OCI-LY7 (cell line): Measurements from ENCODE around the gene GPS1. TPM values are rescaled to one million over a fixed set of nuclear protein-coding genes. Genes with fewer than 3 reads are reported as not detected.

Source experiments
- BruUV-seq: library from RNA; stranded (reverse); fragments of 400-500 nt; replicated peaks from 2 replicates; lab custom pipeline; 2021; lab: Mats Ljungman, UMichigan
- CTCF ChIA-PET: fragments of 300-600 bp; sonication (Branson Sonifier 250); formaldehyde crosslinking; loops from one replicate; lab custom pipeline; 2022; ENCODE audit warnings: antibody characterized with exemption; ENCODE audit not compliant: unreplicated experiment; lab: Charles Lee
- POLR2A ChIA-PET: fragments of 300-600 bp; sonication (Branson Sonifier 250); formaldehyde crosslinking; loops from one replicate; lab custom pipeline; 2022; ENCODE audit warnings: antibody characterized with exemption; lab: Charles Lee
- DNase-seq: peaks from one replicate; pipeline ENCODE4 v3.0.0-alpha.2; 2015; ENCODE audit warnings: low spot score
- H2AFZ ChIP-seq: fragments of 200-600 bp; sonication (generic), shearing (Covaris generic); 2 replicates; pipeline ENCODE4 v1.6.1; 2014; ENCODE audit warnings: mild to moderate bottlenecking, antibody characterized with exemption, low read length, moderate library complexity
- H3K27ac ChIP-seq: fragments of 200-600 bp; sonication (generic); 2 replicates; pipeline ENCODE4 v1.5.1; 2014; ENCODE audit warnings: mixed run types, low read depth, mild to moderate bottlenecking, moderate library complexity, low read length, inconsistent platforms; ENCODE audit not compliant: poor library complexity, severe bottlenecking
- H3K36me3 ChIP-seq: fragments of 200-600 bp; sonication (generic); 2 replicates; pipeline ENCODE4 v1.6.1; 2014; ENCODE audit warnings: mild to moderate bottlenecking, antibody characterized with exemption, low read length, moderate library complexity, mixed read lengths; ENCODE audit not compliant: insufficient read depth
- H3K4me1 ChIP-seq: fragments of 200-600 bp; sonication (generic); 2 replicates; pipeline ENCODE4 v1.5.1; 2014; ENCODE audit warnings: mild to moderate bottlenecking, low read length; ENCODE audit not compliant: insufficient read depth, poor library complexity, severe bottlenecking
- H3K4me2 ChIP-seq: fragments of 200-600 bp; sonication (generic); 2 replicates; pipeline ENCODE4 v1.6.1; 2014; ENCODE audit warnings: mild to moderate bottlenecking, low read length
- H3K4me3 ChIP-seq: fragments of 200-600 bp; sonication (generic); 2 replicates; pipeline ENCODE4 v1.5.1; 2014; ENCODE audit warnings: mild to moderate bottlenecking, low read depth, low read length; ENCODE audit not compliant: poor library complexity, severe bottlenecking
- H3K79me2 ChIP-seq: fragments of 200-600 bp; sonication (generic); 2 replicates; pipeline ENCODE4 v1.6.1; 2016; ENCODE audit warnings: low read depth, mild to moderate bottlenecking, low read length, moderate library complexity, mixed read lengths; ENCODE audit not compliant: insufficient read depth
- H3K9me2 ChIP-seq: fragments of 200-600 bp; sonication (generic); 2 replicates; pipeline ENCODE4 v1.6.1; 2016; ENCODE audit warnings: mild to moderate bottlenecking, low read length, mixed read lengths; ENCODE audit not compliant: insufficient read depth
- H3K9me3 ChIP-seq: fragments of 200-600 bp; sonication (generic); 2 replicates; pipeline ENCODE4 v1.6.1; 2014; ENCODE audit warnings: mild to moderate bottlenecking, mixed run types, low read length, mixed read lengths
- H4K20me1 ChIP-seq: fragments of 200-600 bp; sonication (generic); 2 replicates; pipeline ENCODE4 v1.6.1; 2014; ENCODE audit warnings: mild to moderate bottlenecking, antibody characterized with exemption, low read length, moderate library complexity, mixed read lengths; ENCODE audit not compliant: insufficient read depth
- EZH2phosphoT487 ChIP-seq: fragments of 200-600 bp; sonication (generic); IDR thresholded peaks from 2 replicates; pipeline ENCODE4 v1.6.1; 2018; ENCODE audit warnings: low read depth, borderline replicate concordance, mild to moderate bottlenecking, mixed run types, antibody characterized with exemption, low read length, moderate library complexity, mixed read lengths
- intact Hi-C: fragments of 100-400 bp; cut with micrococcal nuclease; formaldehyde crosslinking; loops from one replicate; pipeline ENCODE4 v1.10.0; 2022; ENCODE audit not compliant: unreplicated experiment
- total RNA-seq, 2 experiments: library from RNA; depleted of rRNA in 1 of 2; stranded (reverse); fragments of >200 nt in 1 of 2; shearing (Covaris generic) in 1 of 2; gene quantifications; 2 replicates each; pipeline ENCODE4 v1.2.3, GENCODE V29; 2014 to 2022
- TF ChIP-seq, protein P1 (sequence below): fragments of 200-600 bp; sonication (generic); conservative IDR thresholded peaks from 2 replicates; pipeline ENCODE4 v1.5.1; 2014; ENCODE audit warnings: mild to moderate bottlenecking, antibody characterized with exemption, low read length, moderate library complexity, mixed read lengths

The GPS1 gene
- total RNA-seq, 2 experiments from 2014 or later, result 133 to 169 TPM

DNA sequence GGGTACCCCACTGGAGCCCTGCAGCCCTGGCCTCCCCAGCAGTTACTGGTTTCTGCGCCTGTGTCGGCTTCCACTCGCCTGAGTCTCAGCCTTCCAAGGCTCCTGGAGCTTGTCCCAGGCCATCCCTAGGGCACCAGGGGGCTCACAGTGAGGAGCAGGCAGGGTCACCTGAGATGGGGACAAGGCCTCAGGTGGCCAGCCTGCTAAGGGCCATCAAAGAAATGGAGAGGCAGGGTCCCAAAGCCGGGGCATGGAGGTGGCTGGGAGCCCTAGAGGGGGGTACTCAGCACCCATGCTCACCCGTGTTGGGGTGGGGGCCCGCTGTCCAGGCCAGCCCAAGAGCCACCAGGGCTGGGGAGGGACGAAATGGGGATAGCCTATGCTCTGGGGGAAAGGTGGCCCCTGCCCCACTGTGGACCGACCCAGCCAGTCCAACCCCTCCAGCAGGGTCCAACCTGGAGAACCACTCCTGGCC, 45.0 kb downstream of the GPS1 start:
- no TSS peak for BruUV-seq
- no peaks in the 10 kb centered on the region for H3K9me2 ChIP-seq
- no peaks in the 10 kb centered on the region for H3K9me3 ChIP-seq
- H3K4me3 ChIP-seq, result peak overlapping the region; percentile 87
- peaks cover 39% of the 10 kb centered on the region for H3K4me1 ChIP-seq
- H3K27ac ChIP-seq, result peak overlapping the region; percentile 81
- peak overlapping the region; percentile 81 for H3K4me2 ChIP-seq
- peaks cover 34% of the 10 kb centered on the region for H3K79me2 ChIP-seq
- H2AFZ ChIP-seq, result no peak overlapping the region
- no peak for TF ChIP-seq EZH2phosphoT487
- TF ChIP-seq, protein P1, sequence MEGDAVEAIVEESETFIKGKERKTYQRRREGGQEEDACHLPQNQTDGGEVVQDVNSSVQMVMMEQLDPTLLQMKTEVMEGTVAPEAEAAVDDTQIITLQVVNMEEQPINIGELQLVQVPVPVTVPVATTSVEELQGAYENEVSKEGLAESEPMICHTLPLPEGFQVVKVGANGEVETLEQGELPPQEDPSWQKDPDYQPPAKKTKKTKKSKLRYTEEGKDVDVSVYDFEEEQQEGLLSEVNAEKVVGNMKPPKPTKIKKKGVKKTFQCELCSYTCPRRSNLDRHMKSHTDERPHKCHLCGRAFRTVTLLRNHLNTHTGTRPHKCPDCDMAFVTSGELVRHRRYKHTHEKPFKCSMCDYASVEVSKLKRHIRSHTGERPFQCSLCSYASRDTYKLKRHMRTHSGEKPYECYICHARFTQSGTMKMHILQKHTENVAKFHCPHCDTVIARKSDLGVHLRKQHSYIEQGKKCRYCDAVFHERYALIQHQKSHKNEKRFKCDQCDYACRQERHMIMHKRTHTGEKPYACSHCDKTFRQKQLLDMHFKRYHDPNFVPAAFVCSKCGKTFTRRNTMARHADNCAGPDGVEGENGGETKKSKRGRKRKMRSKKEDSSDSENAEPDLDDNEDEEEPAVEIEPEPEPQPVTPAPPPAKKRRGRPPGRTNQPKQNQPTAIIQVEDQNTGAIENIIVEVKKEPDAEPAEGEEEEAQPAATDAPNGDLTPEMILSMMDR, result no peak
- H3K36me3 ChIP-seq, result peaks cover 53% of the 10 kb centered on the region
- DNase-seq, result no peak
- intact Hi-C loops, result loop anchor here (5.0 kb wide), 2 partner anchors 414 to 584 kb away; partner anchors contain the start of genes ACTG1, ARL16 and HGS
- CTCF ChIA-PET, result no interaction called here
- POLR2A ChIA-PET, result no interaction called here
- H4K20me1 ChIP-seq, result peaks cover 21% of the 10 kb centered on the region; the same call in 1 of the 2 replicates

DNA sequence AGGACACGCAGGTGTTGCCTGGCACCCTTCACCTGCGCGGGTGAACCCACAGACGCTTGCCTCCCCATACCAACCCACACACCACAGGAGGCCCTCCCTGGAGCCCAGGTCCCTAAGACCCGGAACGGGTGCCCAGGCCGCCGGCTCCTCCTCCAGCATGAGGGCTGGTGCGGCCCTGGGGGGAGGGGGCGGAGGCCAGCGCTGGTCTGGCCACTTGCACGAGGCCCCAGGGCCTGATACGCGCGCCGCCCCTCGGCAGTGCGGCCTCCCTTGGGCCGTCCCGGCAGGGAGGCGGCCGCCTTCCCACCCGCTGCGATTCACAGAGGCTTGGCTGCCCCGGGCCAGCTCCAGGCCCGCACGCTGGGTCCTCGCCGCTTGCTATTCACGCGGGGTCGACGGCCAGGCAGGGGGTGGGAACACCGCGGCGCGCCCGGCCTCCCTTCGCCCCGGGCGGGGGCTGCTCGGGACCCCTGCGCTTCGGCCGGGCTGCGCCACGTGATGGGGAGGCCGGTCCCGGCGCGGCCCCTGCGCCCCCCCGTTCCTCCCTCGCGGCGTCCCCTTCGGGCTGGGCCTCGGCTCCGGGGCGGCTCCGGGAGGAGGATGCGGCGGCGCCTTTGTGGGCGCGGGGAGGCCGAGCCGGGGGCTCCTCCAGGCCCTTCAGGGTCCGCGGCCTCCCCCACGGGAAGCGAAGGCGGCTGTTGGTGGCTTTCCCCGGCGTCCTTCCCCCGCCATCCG, 45.7 kb downstream of the GPS1 start:
- Histone ChIP-seq H3K4me2 (peak overlapping the region; percentile 81), H3K36me3 (peaks cover 47% of the 10 kb centered on the region), H3K9me3 (no peaks in the 10 kb centered on the region), H3K9me2 (no peaks in the 10 kb centered on the region), H4K20me1 (peaks cover 21% of the 10 kb centered on the region; the same call in 1 of the 2 replicates), H2AFZ (peak overlapping the region; percentile 13; the same call in 1 of the 2 replicates), H3K27ac (peak overlapping the region; percentile 81), H3K4me3 (peak overlapping the region; percentile 87), H3K79me2 (peaks cover 34% of the 10 kb centered on the region), H3K4me1 (peaks cover 45% of the 10 kb centered on the region)
- ChIA-PET POLR2A (no interaction called here), CTCF (no interaction called here)
- DNase-seq, result peak; percentile 58
- no TSS peak for BruUV-seq
- no peak for TF ChIP-seq EZH2phosphoT487
- TF ChIP-seq, protein P1, result no peak
- intact Hi-C loops, result loop anchor here (5.0 kb wide), 2 partner anchors 415 to 585 kb away; partner anchors contain the start of genes ACTG1, ARL16 and HGS

DNA sequence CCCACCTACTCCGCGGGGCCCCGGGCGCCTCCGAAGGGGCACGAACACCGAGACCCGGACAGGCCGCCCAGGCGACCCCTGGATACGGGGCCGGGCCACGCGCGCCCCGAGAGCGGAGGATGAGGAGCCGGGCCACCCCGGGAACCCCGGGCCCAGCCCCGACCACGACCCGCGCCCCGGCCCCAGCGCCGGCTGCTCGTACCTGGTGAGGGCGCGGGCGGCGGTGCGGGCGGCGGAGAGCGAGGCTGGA, 46.1 kb downstream of the GPS1 start:
- no peak for TF ChIP-seq EZH2phosphoT487
- TF ChIP-seq, protein P1, result no peak
- ChIA-PET POLR2A (no interaction called here), CTCF (no interaction called here)
- peaks cover 34% of the 10 kb centered on the region for H3K79me2 ChIP-seq
- H4K20me1 ChIP-seq, result peaks cover 21% of the 10 kb centered on the region; the same call in 1 of the 2 replicates
- peak overlapping the region; percentile 81 for H3K4me2 ChIP-seq
- peaks cover 42% of the 10 kb centered on the region for H3K36me3 ChIP-seq
- H3K4me3 ChIP-seq, result peak overlapping the region; percentile 87
- peak overlapping the region; percentile 13; the same call in 1 of the 2 replicates for H2AFZ ChIP-seq
- intact Hi-C loops, result loop anchor here (1.0 to 5.0 kb wide), 6 partner anchors 23 to 586 kb away; partner anchors contain the start of genes ACTG1, ARL16, DCXR and HGS
- no peaks in the 10 kb centered on the region for H3K9me2 ChIP-seq
- H3K27ac ChIP-seq, result peak overlapping the region; percentile 81
- TSS peak; percentile 64 for BruUV-seq
- H3K4me1 ChIP-seq, result peaks cover 46% of the 10 kb centered on the region
- DNase-seq, result no peak
- H3K9me3 ChIP-seq, result no peaks in the 10 kb centered on the region
